Adrenal gland (tissue), 5 donors: ENCODE measurements around the gene SRP68.

Source experiments
- CTCF ChIP-seq, 6 experiments: fragments of 450-650 bp in 4 of 6; fragments of 200-600 bp in 2 of 6; sonication (generic) in 1 of 6; IDR thresholded peaks; 1 replicate in 5 of 6; 2 replicates in 1 of 6; pipeline versions ENCODE4 v1.5.1 to v1.8.0; 2016 to 2021; ENCODE audit warnings: antibody characterized with exemption in 6 of 6, mild to moderate bottlenecking in 2 of 6, moderate library complexity in 1 of 6
- POLR2A ChIP-seq, 2 donors: fragments of 450-650 bp; IDR thresholded peaks; one replicate each; pipeline ENCODE4 v1.6.1; 2017; ENCODE audit warnings: antibody characterized with exemption in 2 of 2, mild to moderate bottlenecking in 2 of 2, moderate library complexity in 1 of 2
- donor health status: DM: no; HTN: no; CAD: no.

DNA sequence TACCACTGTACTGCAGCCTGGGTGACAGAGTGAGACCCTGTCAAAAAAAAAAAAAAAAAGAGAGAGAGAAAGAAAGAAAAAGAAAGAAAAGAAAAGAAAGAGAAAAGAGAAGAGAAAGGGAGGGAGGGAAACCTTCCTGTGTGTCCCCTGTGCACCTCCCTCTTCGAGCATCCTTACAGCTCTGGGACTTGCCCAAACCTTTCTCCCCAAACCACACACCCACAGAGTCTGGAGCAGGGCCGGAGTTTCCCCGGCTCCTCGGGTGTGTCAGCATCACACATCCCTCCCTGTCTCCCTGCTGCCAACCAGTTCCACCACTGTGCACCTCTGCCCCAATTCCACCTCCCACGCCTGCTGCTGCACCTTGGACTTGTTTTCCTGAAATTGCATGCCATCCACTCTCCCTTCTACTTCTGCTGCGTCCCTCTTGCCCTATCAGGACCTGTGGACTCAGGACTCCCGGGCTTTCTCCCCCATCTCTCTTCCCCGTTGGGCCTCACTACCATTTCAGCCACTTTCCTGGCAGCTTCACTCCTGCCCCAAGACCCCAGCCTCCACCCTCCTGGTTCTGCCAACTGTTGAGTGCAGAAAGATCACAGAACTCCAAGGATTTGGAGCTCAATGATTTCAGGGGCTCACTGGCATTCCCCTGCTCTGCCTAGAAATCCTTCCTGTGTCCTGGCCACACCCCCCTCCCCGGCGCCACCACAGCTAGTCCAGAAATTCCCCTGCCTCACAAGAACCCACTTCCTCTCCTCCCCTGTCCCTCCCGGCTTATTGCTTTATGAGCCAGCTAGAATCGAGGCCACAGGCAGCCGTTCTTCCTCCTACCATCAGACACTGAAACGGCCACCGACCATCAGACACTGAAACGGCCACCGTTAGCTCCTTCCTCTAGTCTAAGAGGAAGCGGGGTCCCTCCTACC, 75.4 kb downstream of the SRP68 start:
- no peak for TF ChIP-seq CTCF (IDR thresholded peaks at IDR 0.05)
- TF ChIP-seq POLR2A (IDR thresholded peaks at IDR 0.05), result no peak
